ENCODE data around the gene HOXB13. TPM values are rescaled to one million over a fixed set of nuclear protein-coding genes. Genes with fewer than 3 reads are reported as not detected.

Gene HOXB13
- total and polyA plus RNA-seq, 2 of the 4 experiments (the other 2 are of a cell fraction) = not detected

DNA sequence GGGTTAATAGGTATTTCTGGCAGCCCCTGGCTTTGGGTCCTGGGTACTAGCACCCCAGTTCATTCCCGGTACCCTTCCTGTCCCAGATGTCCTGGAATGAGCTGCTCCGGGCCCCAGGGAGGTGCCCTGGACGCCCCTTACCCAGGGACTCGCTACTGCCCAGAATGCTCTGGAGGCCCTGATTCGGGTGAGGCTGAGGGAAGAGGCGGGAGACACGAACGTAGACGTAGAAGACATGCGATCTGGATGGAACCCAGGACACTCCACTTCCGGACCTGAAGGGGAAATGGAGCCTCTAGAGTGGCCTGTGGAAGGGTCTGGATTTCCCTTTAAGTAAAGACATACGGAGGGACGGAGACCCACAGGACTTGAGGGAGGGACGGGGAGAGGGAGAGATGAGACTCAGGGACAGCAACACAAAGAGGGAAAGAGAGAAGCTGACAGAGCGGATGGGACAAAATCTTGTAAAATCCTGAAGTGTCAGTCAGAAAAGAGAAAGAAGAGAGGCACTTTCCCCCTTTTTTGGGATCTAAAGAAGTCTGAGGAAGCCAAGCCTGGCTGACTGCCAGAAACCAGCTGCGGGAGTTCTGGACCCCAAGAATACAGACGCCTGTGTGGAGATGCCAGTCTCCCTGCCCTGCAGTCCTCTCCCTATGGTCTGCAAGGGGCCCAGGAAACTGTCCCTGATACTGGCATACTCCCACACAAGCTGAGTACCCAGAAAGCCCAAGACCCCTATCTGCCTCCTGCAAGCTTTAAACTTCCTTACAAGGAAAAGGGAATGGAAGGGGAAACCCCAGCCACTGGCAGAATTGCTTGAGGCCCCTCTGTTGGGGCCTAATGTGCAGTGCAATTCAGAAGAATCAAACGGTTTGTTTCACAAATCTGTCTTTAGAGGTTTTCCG lies 1.0 kb upstream of the HOXB13 start:
- in situ Hi-C loops (cut with MboI; ENCODE audit: low sequenced_read_pairs) = loop anchor here (5.0 to 10.0 kb wide), 4 partner anchors 55 to 305 kb away; no protein-coding TSS in a partner anchor
- Histone ChIP-seq H4K91ac (ENCODE audit: insufficient read depth, low read depth, low read length) (no peak overlapping the region), H3K14ac (replicated peaks; ENCODE audit: low read depth, low read length) (no peak overlapping the region), H3K18ac (ENCODE audit: low read depth, low read length) (no peak overlapping the region), H3K4me2 (ENCODE audit: low read depth, low read length) (no peak overlapping the region), H3K56ac (ENCODE audit: extremely low read depth, insufficient read depth, low read length) (no peak overlapping the region), H4K5ac (ENCODE audit: low read depth, low read length) (no peak overlapping the region), H4K20me1 (ENCODE audit: insufficient read depth, low read length) (0 out of 2 replicates have a peak, but pooled peaks cover 14% of the 10 kb centered on the region), H3K9me3 (ENCODE audit: control insufficient read depth, insufficient read depth, low read length) (peaks cover 6% of the 10 kb centered on the region; the same call in 1 of the 2 replicates), H3K4ac (ENCODE audit: low read depth, low read length) (no peak overlapping the region), H3K79me1 (ENCODE audit: low read depth in 1 of 2, low read length in 2 of 2) (no peaks in the 10 kb centered on the region), H3K23ac (ENCODE audit: low read depth, low read length) (no peak overlapping the region), H3K4me3 (ENCODE audit: insufficient read depth, low read depth, low read length) (no peak overlapping the region), H2AK5ac (ENCODE audit: low read depth, low read length) (no peak overlapping the region), H2AFZ (replicated peaks; ENCODE audit: low read length, poor library complexity) (no peak overlapping the region), H2BK120ac (ENCODE audit: low read depth, low read length) (no peak overlapping the region), H3K4me1 (ENCODE audit: control insufficient read depth, insufficient read depth, low read length) (no peaks in the 10 kb centered on the region), H3K36me3 (ENCODE audit: control insufficient read depth, insufficient read depth, low read length) (no peaks in the 10 kb centered on the region), H2BK15ac (ENCODE audit: low read depth, low read length) (no peak overlapping the region), H3K27ac (ENCODE audit: insufficient read depth, low read length) (no peak overlapping the region), H3K9me1 (ENCODE audit: insufficient read depth, low read length) (no peaks in the 10 kb centered on the region), H2BK20ac (ENCODE audit: low read depth, low read length) (no peak overlapping the region), H3K9ac (ENCODE audit: low read depth, low read length) (no peak overlapping the region), H2BK5ac (ENCODE audit: low read depth, low read length, poor library complexity, severe bottlenecking) (no peak overlapping the region), H2AK9ac (replicated peaks; ENCODE audit: low read depth, low read length, poor library complexity) (no peak overlapping the region), H3K27me3 (ENCODE audit: control insufficient read depth, insufficient read depth, low read length) (peaks cover 96% of the 10 kb centered on the region), H4K8ac (ENCODE audit: low read depth in 2 of 2, low read length in 2 of 2) (no peak overlapping the region)
- DNase-seq (no peak), ATAC-seq (ENCODE audit: low read depth) (no peak)
- ChIA-PET CTCF (interaction anchor here (0.6 kb wide), 1 partner anchor 486 kb away, joined by 3 read pairs; no protein-coding TSS in a partner anchor), POLR2A (ENCODE audit: unreplicated experiment) (interaction anchor here (0.6 kb wide), 1 partner anchor 80 kb away, joined by 3 read pairs; no protein-coding TSS in a partner anchor)
- 5% methylated on average over 8 of the region's 19 CpGs; no CpG with 5 or more reads in 1 of the 2 experiments for WGBS, 2 experiments (ENCODE audit: extremely low coverage in 2 of 2, insufficient read length in 1 of 2)
- BruUV-seq (replicated peaks) = no TSS peak
- TF ChIP-seq POLR2A (IDR thresholded peaks at IDR 0.05; ENCODE audit: low read depth, low read length) = no peak
- TF ChIP-seq BHLHE40 (IDR thresholded peaks at IDR 0.05; ENCODE audit: low read depth, low read length) = no peak
- TF ChIP-seq SMC3 (IDR thresholded peaks at IDR 0.05; ENCODE audit: low read depth, low read length) = no peak
- TF ChIP-seq MXI1 (IDR thresholded peaks at IDR 0.05; ENCODE audit: borderline replicate concordance, low read depth, low read length) = no peak
- TF ChIP-seq, protein P1, sequence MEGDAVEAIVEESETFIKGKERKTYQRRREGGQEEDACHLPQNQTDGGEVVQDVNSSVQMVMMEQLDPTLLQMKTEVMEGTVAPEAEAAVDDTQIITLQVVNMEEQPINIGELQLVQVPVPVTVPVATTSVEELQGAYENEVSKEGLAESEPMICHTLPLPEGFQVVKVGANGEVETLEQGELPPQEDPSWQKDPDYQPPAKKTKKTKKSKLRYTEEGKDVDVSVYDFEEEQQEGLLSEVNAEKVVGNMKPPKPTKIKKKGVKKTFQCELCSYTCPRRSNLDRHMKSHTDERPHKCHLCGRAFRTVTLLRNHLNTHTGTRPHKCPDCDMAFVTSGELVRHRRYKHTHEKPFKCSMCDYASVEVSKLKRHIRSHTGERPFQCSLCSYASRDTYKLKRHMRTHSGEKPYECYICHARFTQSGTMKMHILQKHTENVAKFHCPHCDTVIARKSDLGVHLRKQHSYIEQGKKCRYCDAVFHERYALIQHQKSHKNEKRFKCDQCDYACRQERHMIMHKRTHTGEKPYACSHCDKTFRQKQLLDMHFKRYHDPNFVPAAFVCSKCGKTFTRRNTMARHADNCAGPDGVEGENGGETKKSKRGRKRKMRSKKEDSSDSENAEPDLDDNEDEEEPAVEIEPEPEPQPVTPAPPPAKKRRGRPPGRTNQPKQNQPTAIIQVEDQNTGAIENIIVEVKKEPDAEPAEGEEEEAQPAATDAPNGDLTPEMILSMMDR (conservative IDR thresholded peaks at IDR 0.05; ENCODE audit: low read depth, low read length) = no peak
- no peak for TF ChIP-seq CHD1 (IDR thresholded peaks at IDR 0.05; ENCODE audit: low read depth, low read length)
- TF ChIP-seq, protein P2, sequence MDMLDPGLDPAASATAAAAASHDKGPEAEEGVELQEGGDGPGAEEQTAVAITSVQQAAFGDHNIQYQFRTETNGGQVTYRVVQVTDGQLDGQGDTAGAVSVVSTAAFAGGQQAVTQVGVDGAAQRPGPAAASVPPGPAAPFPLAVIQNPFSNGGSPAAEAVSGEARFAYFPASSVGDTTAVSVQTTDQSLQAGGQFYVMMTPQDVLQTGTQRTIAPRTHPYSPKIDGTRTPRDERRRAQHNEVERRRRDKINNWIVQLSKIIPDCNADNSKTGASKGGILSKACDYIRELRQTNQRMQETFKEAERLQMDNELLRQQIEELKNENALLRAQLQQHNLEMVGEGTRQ (IDR thresholded peaks at IDR 0.05; ENCODE audit: low read depth, low read length) = no peak
- no peak for TF ChIP-seq FOS (IDR thresholded peaks at IDR 0.05; ENCODE audit: low read depth, low read length)
- TF ChIP-seq NFE2L2 (IDR thresholded peaks at IDR 0.05; ENCODE audit: low read depth, low read length) = no peak
- intact Hi-C loops (cut with micrococcal nuclease) = loop anchor here (10.0 kb wide), 1 partner anchor 305 kb away; no protein-coding TSS in a partner anchor
- dilution Hi-C loops (cut with HindIII; ENCODE audit: low sequenced_read_pairs, unreplicated experiment) = no loop called here
